GM19328 (cell line): Measurements from ENCODE around the gene TMEM164.
"Not testable (repeated sequence)": the region's sequence is repeated elsewhere in the genome, so short reads cannot be mapped to it uniquely, and the experiment has no call there.

Experiments
- ATAC-seq: cut with Tn5 transposase; IDR thresholded peaks from one replicate; pipeline ENCODE4 v1.9.1; 2021; ENCODE audit warnings: mild to moderate bottlenecking, moderate library complexity; ENCODE audit not compliant: unreplicated experiment

TMEM164 gene

DNA sequence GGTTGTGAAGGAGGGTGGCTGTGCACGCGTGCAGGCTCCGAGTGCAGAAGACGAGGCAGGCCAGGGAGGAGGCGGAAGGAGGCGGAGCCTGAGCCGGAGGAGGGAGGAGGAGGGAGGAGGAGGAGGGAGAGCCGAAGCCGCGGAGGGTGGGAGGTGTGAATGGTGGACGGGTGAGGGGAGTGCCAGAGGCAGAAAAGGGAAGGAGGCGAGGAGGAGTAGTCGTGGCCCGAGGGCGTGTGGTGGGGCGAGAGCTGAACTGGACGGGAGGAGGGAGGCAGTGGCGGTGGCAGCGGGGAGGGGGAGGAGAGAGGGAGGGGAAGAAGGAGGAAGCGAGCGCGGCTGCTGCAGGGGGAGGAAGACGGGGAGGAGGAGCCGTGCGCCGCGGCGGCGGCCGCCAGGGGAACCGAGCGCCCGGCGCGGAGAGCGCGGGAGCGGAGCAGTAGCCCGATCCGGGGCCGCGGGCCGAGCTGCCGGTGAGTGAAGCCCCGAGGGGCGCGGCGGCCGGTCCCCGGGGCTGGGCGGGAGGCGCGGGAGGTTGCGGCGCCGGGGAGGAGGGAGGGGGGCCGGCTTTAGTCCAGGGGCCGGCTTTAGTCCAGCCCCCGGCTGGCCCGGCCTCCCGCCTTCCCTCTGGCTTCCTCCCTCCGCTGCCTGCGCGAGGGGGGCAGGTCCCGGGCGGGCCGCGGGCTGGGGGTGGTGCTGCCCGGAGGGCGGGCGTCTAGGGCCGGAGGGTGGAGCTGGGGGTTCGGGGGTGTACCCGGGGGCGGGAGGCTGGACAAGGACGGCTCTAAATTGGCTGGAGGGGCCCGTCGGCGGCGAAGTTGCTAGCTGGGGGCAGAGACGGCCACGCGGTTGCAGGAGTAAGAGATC is at the start of gene TMEM164:
Gene TMEM164, plus strand, starts transcription at position 815 of the 867 bp plus-strand sequence. CDS start 661 bp downstream, outside the sequence.
- peak; percentile 85 for ATAC-seq

DNA sequence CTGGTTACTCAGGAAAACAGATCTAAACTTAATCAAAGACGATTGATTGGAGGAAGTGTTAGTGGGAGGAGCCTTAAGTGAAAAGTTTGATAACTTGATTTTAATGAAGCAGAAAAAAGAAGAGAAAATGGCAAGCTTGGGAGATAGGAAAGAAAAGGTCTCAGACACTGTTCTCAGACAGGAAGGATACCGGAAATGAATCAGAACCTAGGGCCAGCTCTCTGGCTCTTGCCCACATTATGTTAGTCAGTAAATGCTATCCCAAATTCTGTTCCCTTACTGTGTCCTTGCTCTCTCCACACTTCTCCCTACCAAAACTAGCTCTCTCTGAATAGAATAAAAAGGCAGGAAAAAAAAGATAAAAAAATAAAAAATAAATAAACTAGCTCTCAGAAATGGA is 48.6 kb upstream of the TMEM164 start:
- ATAC-seq = no peak

DNA sequence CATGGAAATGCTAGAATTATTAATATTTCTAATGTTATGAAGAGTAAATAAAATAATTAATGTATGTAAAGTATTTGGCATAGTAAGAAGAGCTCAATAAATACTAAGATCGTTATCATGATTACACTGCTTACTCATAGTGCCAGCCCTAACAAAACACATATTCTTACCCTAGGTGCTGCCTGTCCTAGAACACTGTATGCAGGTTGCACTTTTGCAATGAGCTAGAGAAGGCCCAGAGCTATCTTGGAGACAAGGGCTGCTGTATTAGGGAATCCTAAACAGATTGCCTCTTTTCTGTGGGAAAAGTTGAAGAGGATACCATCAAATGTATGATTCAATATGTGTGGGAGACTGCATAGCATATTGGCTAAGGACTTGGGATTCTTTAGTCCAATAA is 48.0 kb upstream of the TMEM164 start:
- ATAC-seq = no peak

DNA sequence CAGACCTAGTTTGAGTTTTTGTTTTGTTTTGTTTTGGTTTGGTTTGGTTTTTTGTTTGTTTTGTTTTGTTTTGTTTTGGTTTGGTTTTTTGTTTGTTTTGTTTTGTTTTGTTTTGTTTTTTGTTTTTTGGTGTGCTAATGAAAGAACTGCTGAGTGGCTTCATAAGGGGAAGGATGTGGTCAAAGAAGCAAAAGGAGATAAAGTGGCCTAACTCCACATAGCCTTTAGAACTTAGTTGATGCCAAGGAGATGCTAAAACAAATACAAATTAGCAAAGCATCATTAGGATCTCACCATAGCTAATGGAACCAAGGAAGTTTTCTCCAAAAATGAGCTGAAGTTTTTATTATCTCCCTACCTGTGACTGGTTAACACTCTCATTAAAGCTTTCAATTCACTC is 44.6 kb upstream of the TMEM164 start:
- ATAC-seq = no peak

DNA sequence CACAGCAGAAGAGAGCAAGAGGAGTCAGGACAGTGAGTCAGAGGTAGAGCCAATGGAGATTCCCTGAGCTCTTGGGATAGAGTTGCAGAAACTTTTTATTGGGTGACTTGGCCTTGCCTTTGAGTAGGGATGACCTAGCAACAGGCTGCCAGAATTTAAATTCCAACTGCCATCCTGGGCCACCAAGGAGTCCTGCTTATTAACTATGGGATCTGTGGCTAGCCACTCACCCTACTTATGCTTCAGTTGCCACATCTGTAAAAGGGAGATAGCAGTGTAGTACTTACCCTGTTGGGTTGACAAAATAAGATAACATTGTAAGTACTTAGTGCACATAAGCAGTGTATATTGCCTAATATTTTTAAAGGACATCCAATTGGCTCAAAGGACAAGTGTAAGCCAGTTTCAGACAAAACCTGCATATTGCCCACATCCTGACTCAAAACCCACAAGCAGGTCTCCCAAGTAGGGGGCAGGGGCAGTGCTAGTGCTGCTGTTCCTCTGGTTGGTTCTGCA is 43.5 kb upstream of the TMEM164 start:
- ATAC-seq = no peak

DNA sequence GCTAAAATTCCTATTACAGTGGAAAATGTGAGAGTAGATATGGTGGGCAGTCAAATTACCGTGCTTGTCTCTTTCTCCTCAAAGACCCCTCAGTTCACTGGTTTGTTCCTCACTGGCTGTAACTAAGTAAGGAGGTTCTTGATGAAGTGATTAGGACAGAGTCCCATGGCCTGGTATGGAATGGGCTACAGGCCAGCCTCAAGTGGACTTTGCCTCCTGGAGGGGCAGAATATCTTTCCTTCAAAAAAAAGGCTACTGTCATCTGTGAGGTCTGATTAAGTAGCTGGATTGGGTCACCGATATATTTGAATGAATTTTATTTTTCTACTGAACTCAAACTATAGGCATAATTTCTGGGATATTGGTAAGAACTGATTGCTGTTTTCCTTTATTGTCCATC is 38.5 kb upstream of the TMEM164 start:
- no peak for ATAC-seq

DNA sequence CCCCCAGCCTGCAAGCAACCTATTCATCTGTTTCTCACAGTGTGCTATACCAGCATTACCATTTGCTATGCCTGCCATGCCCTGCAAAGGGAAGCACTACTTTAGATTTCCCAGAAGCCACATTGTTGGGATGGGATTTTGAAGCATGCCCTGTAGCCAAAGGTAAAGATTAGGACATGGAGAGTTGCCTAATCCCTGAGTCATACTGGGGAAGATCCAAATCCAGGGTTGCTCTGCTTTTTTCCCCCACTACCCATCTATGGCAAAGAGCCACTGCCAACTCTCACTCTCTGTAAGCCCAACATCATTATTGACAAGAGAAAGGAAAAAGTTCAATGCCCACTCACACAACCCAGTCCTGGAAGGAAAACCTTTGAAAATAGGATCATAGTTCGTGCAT is 36.7 kb upstream of the TMEM164 start:
- no peak for ATAC-seq

DNA sequence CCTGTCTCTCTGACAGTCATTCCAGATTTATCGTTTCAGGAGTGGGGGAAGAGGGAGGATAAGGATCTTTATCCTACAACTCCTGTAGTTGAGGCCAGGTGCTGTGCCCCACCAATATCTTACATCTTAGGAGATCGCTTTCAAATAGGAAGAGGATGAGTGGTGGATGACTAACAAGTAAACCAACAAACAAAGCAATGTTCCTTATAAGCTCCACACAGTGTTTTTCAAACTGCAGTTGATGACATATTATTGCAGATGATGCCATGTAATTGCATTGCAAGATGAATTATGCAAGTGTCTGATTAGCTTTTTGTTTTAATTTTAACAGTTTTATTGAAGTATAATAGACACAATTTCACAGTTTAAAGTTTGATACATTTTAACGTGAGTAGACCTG is 35.8 kb upstream of the TMEM164 start:
- ATAC-seq = no peak

DNA sequence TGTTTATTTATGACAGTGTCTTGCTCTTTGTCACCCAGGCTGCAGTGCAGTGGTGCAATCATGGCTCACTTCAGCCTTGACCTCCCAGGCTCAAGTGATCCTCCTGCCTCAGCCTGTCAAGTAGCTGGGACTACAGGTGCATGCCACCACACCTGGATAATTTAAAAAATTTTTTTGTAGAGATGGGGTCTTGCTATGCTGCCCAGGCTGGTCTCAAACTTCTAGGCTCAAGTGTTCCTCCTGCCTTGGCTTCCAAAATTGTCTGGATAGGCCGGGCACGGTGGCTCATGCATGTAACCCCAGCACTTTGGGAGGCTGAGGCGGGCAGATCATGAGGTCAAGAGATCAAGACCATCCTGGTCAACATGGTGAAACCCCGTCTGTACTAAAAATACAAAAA is 32.1 kb upstream of the TMEM164 start:
- ATAC-seq = not testable (repeated sequence)

DNA sequence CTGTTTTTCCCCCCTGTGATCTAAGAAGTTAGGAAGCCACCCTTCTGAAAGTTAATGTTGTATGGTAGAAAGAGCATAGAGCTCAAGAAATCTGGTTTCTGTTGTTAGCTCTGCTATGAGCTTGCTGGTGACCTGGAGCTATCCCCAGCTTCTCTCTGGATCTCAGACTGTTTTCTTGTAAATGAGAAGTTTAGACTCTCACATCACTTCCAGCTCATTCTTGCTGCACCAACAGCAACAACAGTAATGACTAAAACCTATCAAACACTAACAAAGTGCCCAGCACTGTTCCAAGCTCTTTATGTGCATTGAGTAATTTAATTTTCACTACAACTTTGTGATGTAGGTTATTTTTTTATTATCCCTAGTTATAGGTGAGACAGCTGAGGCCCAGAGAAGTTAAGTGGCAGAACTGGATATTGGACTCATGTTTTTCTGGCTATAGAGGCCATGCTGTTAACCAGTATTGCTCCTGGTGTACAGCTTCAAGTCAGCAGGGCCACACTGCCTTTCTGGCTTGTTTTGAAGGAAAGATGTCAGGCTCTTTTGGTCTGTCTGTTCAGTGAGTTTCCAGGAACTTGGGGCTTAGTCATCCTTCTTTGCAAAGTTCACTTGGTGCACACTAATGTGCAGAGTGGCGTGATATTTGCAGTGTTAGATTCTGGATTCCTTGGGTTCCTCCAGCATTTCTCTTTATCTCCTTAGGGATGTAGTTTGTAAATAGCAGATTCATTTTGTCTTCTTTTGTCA is 27.8 kb upstream of the TMEM164 start:
- ATAC-seq = no peak

DNA sequence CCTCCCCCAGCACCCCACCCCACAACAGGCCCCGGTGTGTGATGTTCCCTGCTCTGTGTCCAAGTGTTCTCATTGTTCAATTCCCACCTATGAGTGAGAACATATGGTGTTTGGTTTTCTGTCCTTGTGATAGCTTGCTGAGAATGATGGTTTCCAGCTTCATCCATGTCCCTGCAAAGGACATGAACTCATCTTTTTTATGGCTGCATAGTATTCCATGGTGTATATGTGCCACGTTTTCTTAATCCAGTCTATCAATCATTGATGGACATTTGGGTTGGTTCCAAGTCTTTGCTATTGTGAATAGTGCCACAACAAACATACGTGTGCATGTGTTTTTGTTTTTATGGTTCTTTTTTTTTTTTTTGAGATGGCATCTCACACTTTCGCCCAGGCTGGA is 17.7 kb upstream of the TMEM164 start:
- ATAC-seq = not testable (repeated sequence)

DNA sequence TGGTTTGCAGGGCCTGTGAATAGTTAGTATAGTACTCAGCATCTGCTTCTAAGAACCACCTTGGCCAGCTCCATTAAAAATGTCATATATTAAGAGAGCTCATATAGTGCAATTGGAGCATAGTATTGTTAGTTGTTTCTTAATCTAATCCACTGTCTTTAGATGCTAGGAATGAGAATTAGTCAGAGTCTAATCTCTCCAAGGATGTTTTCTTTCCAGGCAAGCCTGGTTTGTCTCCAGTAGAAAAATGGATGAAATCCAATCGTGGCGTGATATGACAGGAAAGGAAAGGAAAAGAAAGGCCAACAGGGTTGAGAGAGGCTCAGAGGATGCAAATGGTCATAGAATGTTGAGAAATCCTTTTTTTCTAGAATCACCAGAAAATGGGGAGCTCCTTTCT is 15.0 kb upstream of the TMEM164 start:
- ATAC-seq = no peak

DNA sequence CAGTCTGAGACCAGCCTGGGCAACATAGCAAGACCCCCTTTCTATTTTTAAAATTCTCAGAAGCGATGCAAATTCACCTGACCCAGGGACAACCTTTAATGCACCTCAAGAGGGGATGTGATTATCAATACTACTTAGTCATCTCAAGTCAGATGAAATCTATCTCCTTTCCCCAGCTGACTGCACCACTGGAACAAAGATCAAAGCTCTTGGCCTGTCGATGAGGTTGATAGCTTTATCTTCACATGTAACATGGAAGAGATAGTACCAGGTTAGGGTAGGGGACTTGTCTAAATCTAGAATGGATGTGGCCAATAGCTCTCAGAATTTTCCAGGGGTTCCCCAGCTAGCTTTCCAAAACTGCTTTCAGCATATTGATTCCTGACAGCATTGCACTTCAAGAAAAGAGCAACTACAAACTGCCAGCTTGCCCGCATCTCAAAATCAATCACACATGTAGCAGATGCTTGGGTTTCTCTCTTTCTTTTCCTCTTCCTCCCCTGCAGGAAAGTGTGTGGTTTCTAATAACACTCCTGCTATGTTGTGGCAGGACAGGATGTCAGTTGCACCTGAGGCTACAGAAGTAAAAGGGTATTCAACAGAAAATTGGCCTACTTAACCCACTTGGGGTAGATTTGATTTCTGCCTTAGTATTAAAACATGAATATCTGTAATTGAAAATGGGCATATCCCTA is 12.2 kb upstream of the TMEM164 start:
- ATAC-seq = no peak

DNA sequence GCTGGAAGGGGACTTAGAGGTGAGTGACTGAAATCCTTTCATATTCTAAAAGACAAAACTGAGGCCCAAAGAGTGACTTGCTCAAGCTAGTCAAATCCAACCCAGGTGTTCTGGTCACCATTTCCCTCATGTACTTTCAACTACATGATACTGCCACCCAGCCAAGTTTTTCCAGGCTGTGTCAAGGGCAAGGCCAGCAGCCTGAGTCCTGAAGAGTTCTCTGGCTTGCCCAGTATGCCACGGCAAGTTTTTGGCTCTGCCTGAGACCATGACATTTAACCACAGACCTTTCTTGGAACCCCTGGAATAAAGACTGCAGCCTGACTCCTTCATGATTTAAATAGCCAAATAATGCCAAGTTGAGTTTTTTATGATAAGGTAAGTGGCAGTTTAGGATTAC is 10.7 kb upstream of the TMEM164 start:
- no peak for ATAC-seq

DNA sequence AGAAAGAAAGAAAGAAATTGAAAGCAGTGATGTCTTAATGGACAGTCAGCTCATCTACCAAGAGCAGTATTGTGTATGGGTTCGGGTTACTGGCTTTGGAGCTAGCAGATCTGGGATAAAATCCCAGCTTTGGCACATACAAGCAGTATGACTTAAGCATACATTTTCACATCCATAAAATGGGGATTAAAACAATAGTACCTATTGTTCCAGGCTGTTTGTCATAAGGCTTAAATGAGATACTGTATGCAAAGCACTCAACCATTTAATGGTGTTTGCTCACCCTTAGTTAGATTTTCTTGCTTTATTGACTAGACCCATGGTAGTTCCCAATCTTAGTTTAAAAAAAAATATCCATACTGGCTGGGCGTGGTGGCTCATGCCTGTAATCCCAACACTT is 7.8 kb upstream of the TMEM164 start:
- no peak for ATAC-seq

DNA sequence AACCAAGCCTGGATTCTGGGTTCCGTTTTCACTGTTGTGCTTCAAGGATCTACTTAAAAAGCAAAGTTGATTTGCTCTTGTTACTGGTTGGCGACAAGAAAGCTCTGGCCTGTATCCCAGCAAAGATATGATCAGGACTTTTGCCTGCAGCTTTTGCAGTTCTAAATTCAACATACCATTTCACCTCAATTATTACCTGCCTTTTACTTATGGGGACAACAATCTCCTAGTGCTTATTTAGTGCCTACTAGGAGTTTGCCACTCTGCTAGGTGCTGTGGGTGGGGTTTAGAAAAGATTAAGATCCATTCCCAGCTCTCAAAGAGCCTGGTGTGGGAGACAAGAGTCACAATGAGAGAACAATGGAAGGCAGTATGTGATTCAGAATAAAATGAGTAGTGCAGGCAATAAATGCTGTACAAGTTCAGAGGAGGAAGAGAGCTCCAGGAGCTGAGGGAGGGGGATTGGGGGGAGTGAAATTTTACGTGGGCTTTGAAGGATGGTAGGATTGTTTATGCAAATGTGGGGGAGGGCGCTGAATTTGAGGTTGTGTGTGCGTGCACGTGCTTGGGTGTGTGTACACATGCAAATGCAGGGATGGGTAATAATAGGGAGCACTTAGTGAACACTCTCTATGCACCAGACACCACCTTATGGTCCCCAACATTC is 5.0 kb upstream of the TMEM164 start:
- ATAC-seq = no peak

DNA sequence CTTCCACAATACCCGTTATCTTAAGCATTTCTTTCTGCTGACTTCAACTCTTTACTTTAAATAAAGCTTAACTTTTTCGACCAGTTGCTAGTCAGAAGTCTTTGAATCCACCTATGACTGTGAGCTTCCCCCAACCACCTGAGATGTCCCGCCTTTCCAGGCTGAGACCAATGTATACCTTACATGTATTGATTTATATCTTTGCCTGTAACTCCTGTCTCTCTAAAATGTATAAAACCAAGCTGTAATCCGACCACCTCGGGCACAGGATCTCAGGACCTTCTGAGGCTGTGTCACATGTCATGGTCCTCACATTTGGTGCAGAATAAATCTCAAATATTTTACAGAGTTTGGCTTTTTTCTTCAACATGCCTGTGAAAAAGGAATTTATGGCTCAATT is 2.9 kb upstream of the TMEM164 start:
- no peak for ATAC-seq

DNA sequence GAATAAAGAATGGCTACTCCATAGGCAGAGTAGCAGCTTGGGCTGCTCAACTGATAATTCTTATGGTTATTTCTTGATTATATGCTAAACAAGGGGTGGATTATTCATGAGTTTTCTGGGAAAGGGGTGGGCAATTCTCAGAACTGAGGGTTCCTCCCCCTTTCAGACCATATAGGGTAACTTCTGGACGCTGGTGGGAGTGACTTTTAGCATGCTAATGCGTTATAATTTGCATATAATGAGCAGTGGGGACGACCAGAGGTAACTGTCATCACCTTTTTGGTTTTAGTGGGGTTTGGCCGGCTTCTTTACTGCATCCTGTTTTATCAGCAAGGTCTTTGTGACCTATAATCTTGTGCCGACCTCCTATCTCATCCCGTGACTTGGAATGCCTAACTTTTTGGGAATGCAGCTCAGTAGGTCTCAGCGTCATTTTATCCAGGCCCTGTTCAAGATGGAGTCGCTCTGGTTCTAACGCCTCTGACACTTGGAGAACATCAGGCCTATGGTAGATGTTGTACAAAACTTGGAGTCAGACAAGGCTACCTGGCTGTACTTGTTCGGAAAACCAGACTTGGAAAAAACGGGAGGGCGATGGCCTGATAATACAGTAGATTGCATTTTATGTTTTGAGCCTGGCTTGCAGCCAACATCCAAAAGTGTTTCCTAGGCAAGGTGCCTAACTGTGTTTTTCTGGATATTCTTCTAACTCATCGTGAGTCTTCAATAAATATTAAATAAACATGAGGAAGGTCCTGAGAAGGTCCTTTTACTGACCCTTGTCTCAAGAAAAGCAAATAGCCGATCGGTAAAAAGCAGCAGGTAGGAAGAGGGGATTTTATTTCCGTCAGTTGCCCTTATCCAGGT is 1.8 kb upstream of the TMEM164 start:
- no peak for ATAC-seq

DNA sequence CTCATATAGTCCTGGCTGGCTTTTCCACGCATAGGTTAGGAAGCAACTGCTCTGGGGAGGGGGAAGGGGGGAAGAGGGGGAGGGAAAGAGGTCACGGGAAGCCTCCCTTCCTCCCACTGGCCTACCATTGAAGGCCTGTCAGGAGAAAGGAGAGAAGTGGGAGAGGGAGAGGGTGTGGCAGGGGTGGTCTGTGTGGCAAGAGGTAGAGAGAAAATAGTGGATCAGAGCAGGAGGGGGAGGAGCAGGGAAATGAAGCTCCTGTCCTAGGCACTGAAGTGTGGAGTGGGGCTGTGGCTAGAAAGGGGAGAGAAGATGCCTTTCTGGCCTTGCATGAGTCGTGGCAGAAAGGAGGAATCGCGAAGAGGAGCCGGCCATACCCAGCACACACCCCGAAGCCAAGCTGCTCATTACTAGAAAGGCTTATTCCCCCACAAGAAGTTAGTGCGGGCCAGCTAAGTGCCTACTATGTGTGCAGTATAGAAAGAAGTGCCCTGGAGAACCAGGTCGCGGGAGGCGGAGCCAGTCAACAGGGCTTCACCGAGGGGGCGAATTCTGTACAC is 1.1 kb upstream of the TMEM164 start:
- no peak for ATAC-seq
